Measurements from ENCODE around the gene CCDC27.

DNA sequence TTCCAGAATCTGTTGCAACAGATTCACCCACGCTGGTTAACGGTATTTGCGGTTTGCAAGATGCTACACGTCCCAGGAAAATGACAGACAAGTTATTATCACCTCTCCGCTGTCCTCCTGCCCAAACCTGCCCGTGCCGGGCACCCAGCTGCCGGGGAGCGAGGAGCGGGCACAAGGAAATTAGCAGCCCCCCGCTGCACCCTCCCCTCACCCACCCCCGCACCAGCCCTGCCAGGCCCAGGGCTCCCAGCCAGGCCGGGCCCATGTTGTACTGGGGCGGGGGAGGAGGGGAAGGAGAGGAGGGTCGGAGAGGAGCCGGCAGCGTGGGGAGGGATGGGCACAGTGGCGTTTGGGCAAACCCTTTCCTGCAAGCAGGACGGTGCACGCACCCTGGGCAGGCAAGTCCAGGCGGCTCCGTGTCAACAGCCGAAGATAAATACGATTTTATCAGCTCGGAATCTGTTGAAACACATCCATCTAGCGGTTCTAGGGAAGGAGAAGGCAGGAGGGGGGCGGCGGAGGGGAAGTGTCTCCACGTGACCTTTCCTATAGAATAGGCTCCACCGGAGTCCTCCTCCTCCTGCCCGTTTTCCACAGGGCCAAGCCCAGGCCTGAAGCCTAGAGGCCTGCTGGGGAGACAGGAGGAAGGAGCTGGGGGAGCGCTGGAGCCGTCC is 35.1 kb upstream of the CCDC27 start:
- TF ChIP-seq YY1 (IDR thresholded peaks at IDR 0.05; ENCODE audit: insufficient read depth, insufficient read length) (no peak), ZNF274 (IDR thresholded peaks at IDR 0.05; ENCODE audit: low read depth, low read length) (no peak)

All from NT2/D1 (cell line).